ENCODE data around the gene ARPC5. TPM values are rescaled to one million over a fixed set of nuclear protein-coding genes. Genes with fewer than 3 reads are reported as not detected.
"Not testable (repeated sequence)": the region's sequence is repeated elsewhere in the genome, so short reads cannot be mapped to it uniquely, and the experiment has no call there.

Gene ARPC5
- total RNA-seq, 1 donor from 2014 or later, result 149 TPM

- H3K4me3 Mint-ChIP-seq, result peak overlapping the region; percentile 98
- peaks cover 11% of the 10 kb centered on the region for H3K27me3 Mint-ChIP-seq
- peaks cover 15% of the 10 kb centered on the region for H3K36me3 Mint-ChIP-seq (ENCODE audit: low read depth)
- DNase-seq, result no peak
- intact Hi-C loops (cut with micrococcal nuclease), result loop anchor here (1.0 to 10.0 kb wide), 5 partner anchors 280 to 1408 kb away; partner anchors contain the start of genes C1orf21, DHX9, EDEM3 and RNF2
- H3K27ac Mint-ChIP-seq, result peak overlapping the region; percentile 100
- no peaks in the 10 kb centered on the region for H3K9me3 Mint-ChIP-seq
- H3K4me1 Mint-ChIP-seq, result peaks cover 26% of the 10 kb centered on the region
These were observed 725 bp upstream of the ARPC5 start for GRCh38 chr1:183636334-183636682.

GRCh38 chr1:183635099-183635605 lies 431 bp downstream of the ARPC5 start:
- DNase-seq, result peak; percentile 78
- Mint-ChIP-seq H3K27ac (peak overlapping the region; percentile 100), H3K9me3 (no peaks in the 10 kb centered on the region), H3K4me3 (peak overlapping the region; percentile 98), H3K27me3 (peaks cover 11% of the 10 kb centered on the region), H3K36me3 (ENCODE audit: low read depth) (peaks cover 23% of the 10 kb centered on the region), H3K4me1 (peaks cover 34% of the 10 kb centered on the region)
- intact Hi-C loops (cut with micrococcal nuclease), result loop anchor here (1.0 to 10.0 kb wide), 6 partner anchors 45 to 1410 kb away; partner anchors contain the start of genes C1orf21, DHX9, EDEM3 and NCF2

- intact Hi-C loops (cut with micrococcal nuclease), result loop anchor here (1.0 to 10.0 kb wide), 6 partner anchors 44 to 1410 kb away; partner anchors contain the start of genes C1orf21, DHX9, EDEM3 and NCF2
- peak overlapping the region; percentile 98 for H3K4me3 Mint-ChIP-seq
- H3K27ac Mint-ChIP-seq, result peak overlapping the region; percentile 83
- no peaks in the 10 kb centered on the region for H3K9me3 Mint-ChIP-seq
- peaks cover 29% of the 10 kb centered on the region for H3K36me3 Mint-ChIP-seq (ENCODE audit: low read depth)
- no peak for DNase-seq
- peaks cover 36% of the 10 kb centered on the region for H3K4me1 Mint-ChIP-seq
- peaks cover 9% of the 10 kb centered on the region for H3K27me3 Mint-ChIP-seq
These were observed 1.0 kb downstream of the ARPC5 start for GRCh38 chr1:183634429-183635065.

GRCh38 chr1:183633676-183634343 lies 1.8 kb downstream of the ARPC5 start:
- Mint-ChIP-seq H3K9me3 (no peaks in the 10 kb centered on the region), H3K27ac (peak overlapping the region; percentile 83), H3K27me3 (peaks cover 8% of the 10 kb centered on the region), H3K36me3 (ENCODE audit: low read depth) (peaks cover 34% of the 10 kb centered on the region), H3K4me3 (peak overlapping the region; percentile 98), H3K4me1 (peaks cover 39% of the 10 kb centered on the region)
- intact Hi-C loops (cut with micrococcal nuclease), result loop anchor here (1.0 to 10.0 kb wide), 5 partner anchors 18 to 1411 kb away; partner anchors contain the start of genes DHX9, EDEM3 and RNF2
- DNase-seq, result peak; percentile 79

GRCh38 chr1:183632964-183633363 lies 2.6 kb downstream of the ARPC5 start:
- peak; percentile 64 for DNase-seq
- Mint-ChIP-seq H3K36me3 (ENCODE audit: low read depth) (peaks cover 41% of the 10 kb centered on the region), H3K27me3 (peaks cover 5% of the 10 kb centered on the region), H3K9me3 (no peaks in the 10 kb centered on the region), H3K4me1 (peaks cover 44% of the 10 kb centered on the region), H3K27ac (peak overlapping the region; percentile 47), H3K4me3 (peak overlapping the region; percentile 98)
- intact Hi-C loops (cut with micrococcal nuclease), result loop anchor here (1.0 to 10.0 kb wide), 5 partner anchors 19 to 1412 kb away; partner anchors contain the start of genes DHX9, EDEM3 and RNF2

- no peaks in the 10 kb centered on the region for H3K9me3 Mint-ChIP-seq
- intact Hi-C loops (cut with micrococcal nuclease), result loop anchor here (2.0 to 10.0 kb wide), 4 partner anchors 53 to 1413 kb away; partner anchors contain the start of genes DHX9, EDEM3 and RNF2
These were observed 3.5 kb downstream of the ARPC5 start for GRCh38 chr1:183632114-183632513.

GRCh38 chr1:183630748-183631147 lies 4.8 kb downstream of the ARPC5 start:
- no peak for DNase-seq
- Mint-ChIP-seq H3K36me3 (ENCODE audit: low read depth) (peaks cover 43% of the 10 kb centered on the region), H3K27ac (peak overlapping the region; percentile 59), H3K4me3 (peak overlapping the region; percentile 52), H3K4me1 (peaks cover 38% of the 10 kb centered on the region), H3K27me3 (no peaks in the 10 kb centered on the region), H3K9me3 (no peaks in the 10 kb centered on the region)
- intact Hi-C loops (cut with micrococcal nuclease), result loop anchor here (10.0 kb wide), 3 partner anchors 796 to 1414 kb away; partner anchors contain the start of genes DHX9, EDEM3 and RNF2

More at GRCh38 chr1:183632114-183632513, 3.5 kb downstream of the ARPC5 start:
- peaks cover 43% of the 10 kb centered on the region for H3K36me3 Mint-ChIP-seq (ENCODE audit: low read depth)
- H3K4me1 Mint-ChIP-seq, result peaks cover 44% of the 10 kb centered on the region
- peak overlapping the region; percentile 35 for H3K4me3 Mint-ChIP-seq
- no peak overlapping the region for H3K27ac Mint-ChIP-seq
- H3K27me3 Mint-ChIP-seq, result peaks cover 4% of the 10 kb centered on the region
- no peak for DNase-seq

GRCh38 chr1:183628537-183628936 lies 7.0 kb downstream of the ARPC5 start:
- H3K4me3 Mint-ChIP-seq, result peak overlapping the region; percentile 7
- peaks cover 37% of the 10 kb centered on the region for H3K4me1 Mint-ChIP-seq
- H3K9me3 Mint-ChIP-seq, result no peaks in the 10 kb centered on the region
- no peaks in the 10 kb centered on the region for H3K27me3 Mint-ChIP-seq
- H3K27ac Mint-ChIP-seq, result peak overlapping the region; percentile 15
- H3K36me3 Mint-ChIP-seq (ENCODE audit: low read depth), result peaks cover 51% of the 10 kb centered on the region
- intact Hi-C loops (cut with micrococcal nuclease), result loop anchor here (2.0 kb wide), 1 partner anchor 532 kb away; no protein-coding TSS in a partner anchor
- DNase-seq, result no peak

GRCh38 chr1:183626236-183626635 lies 9.3 kb downstream of the ARPC5 start:
- intact Hi-C loops (cut with micrococcal nuclease); H3K27ac Mint-ChIP-seq; H3K4me3 Mint-ChIP-seq; H3K9me3 Mint-ChIP-seq; H3K27me3 Mint-ChIP-seq; DNase-seq: not testable (repeated sequence)
- Mint-ChIP-seq H3K36me3 (ENCODE audit: low read depth) (peaks cover 46% of the 10 kb centered on the region), H3K4me1 (peaks cover 25% of the 10 kb centered on the region)

GRCh38 chr1:183622884-183623785 lies 12.4 kb downstream of the ARPC5 start:
- peak; percentile 86 for DNase-seq
- intact Hi-C loops (cut with micrococcal nuclease), result loop anchor here (1.0 to 2.0 kb wide), 3 partner anchors 80 to 342 kb away; no protein-coding TSS in a partner anchor
- Mint-ChIP-seq H3K27me3 (no peaks in the 10 kb centered on the region), H3K36me3 (ENCODE audit: low read depth) (peaks cover 21% of the 10 kb centered on the region), H3K27ac (peak overlapping the region; percentile 2), H3K9me3 (no peaks in the 10 kb centered on the region), H3K4me3 (no peak overlapping the region), H3K4me1 (peaks cover 10% of the 10 kb centered on the region)

GRCh38 chr1:183622013-183622412 lies 13.6 kb downstream of the ARPC5 start:
- Mint-ChIP-seq H3K27ac (no peak overlapping the region), H3K27me3 (no peaks in the 10 kb centered on the region), H3K9me3 (no peaks in the 10 kb centered on the region), H3K4me1 (peaks cover 12% of the 10 kb centered on the region), H3K4me3 (no peak overlapping the region), H3K36me3 (ENCODE audit: low read depth) (peaks cover 19% of the 10 kb centered on the region)
- DNase-seq, result no peak
- intact Hi-C loops (cut with micrococcal nuclease), result loop anchor here (2.0 kb wide), 1 partner anchor 151 kb away; no protein-coding TSS in a partner anchor

GRCh38 chr1:183620311-183620710 lies 15.3 kb downstream of the ARPC5 start:
- DNase-seq, result no peak
- no peak overlapping the region for H3K4me3 Mint-ChIP-seq
- H3K27ac Mint-ChIP-seq, result no peak overlapping the region
- no peaks in the 10 kb centered on the region for H3K27me3 Mint-ChIP-seq
- intact Hi-C loops (cut with micrococcal nuclease), result no loop called here
- H3K9me3 Mint-ChIP-seq, result no peaks in the 10 kb centered on the region
- peaks cover 14% of the 10 kb centered on the region for H3K36me3 Mint-ChIP-seq (ENCODE audit: low read depth)
- peaks cover 7% of the 10 kb centered on the region for H3K4me1 Mint-ChIP-seq

- intact Hi-C loops (cut with micrococcal nuclease), result no loop called here
These were observed 15.8 kb downstream of the ARPC5 start for GRCh38 chr1:183619781-183620180.

More at GRCh38 chr1:183619781-183620180, 15.8 kb downstream of the ARPC5 start:
- Mint-ChIP-seq H3K9me3 (no peaks in the 10 kb centered on the region), H3K36me3 (ENCODE audit: low read depth) (peaks cover 10% of the 10 kb centered on the region), H3K27ac (no peak overlapping the region), H3K27me3 (no peaks in the 10 kb centered on the region), H3K4me1 (peaks cover 4% of the 10 kb centered on the region), H3K4me3 (no peak overlapping the region)
- no peak for DNase-seq

Measured in activated CD4-positive, alpha-beta T cell treated with anti-CD3 and anti-CD28 coated beads, Interleukin-2, amount 10 ng/mL, durations not matched to agents 24 days and 14 days (primary cell).